WTC11 (cell line): ENCODE results near the gene RFK. TPM values are rescaled to one million over a fixed set of nuclear protein-coding genes. Genes with fewer than 3 reads are reported as not detected.

Experiments used
- ATAC-seq: fragments of 200-7000 bp; cut with Tn5 transposase; 2 replicates; pipeline ENCODE4 v1.10.0; 2021; ENCODE audit warnings: mild to moderate bottlenecking, moderate library complexity
- CTCF ChIA-PET: fragments of 300-600 bp; sonication (Branson Sonifier 250); formaldehyde crosslinking; loops from one replicate; lab custom pipeline; 2021; ENCODE audit warnings: antibody characterized with exemption; lab: Charles Lee
- POLR2A ChIA-PET: fragments of 350-600 bp; sonication (Branson Sonifier 250); formaldehyde crosslinking; loops from one replicate; lab custom pipeline; 2021; ENCODE audit warnings: antibody characterized with exemption; lab: Charles Lee
- DNase-seq: peaks from one replicate; pipeline ENCODE4 v3.0.0; 2021; ENCODE audit warnings: low spot score
- H3K27ac Mint-ChIP-seq: 2 replicates; pipeline ENCODE4 v1.8.0; 2021; ENCODE audit warnings: mixed read lengths
- H3K27me3 Mint-ChIP-seq: 2 replicates; pipeline ENCODE4 v1.8.0; 2021; ENCODE audit warnings: low read depth, mild to moderate bottlenecking, moderate library complexity, mixed read lengths
- H3K36me3 Mint-ChIP-seq: 2 replicates; pipeline ENCODE4 v1.8.0; 2021; ENCODE audit warnings: mixed read lengths
- H3K4me1 Mint-ChIP-seq: 2 replicates; pipeline ENCODE4 v1.8.0; 2022; ENCODE audit warnings: mixed read lengths
- H3K4me3 Mint-ChIP-seq: 2 replicates; pipeline ENCODE4 v1.8.0; 2021; ENCODE audit warnings: mild to moderate bottlenecking, moderate library complexity, mixed read lengths
- H3K9me3 Mint-ChIP-seq: 2 replicates; pipeline ENCODE4 v1.8.0; 2021; ENCODE audit warnings: mixed read lengths
- AR ChIP-seq: fragments of 250-450 bp; sonication (Bioruptor Pico); IDR thresholded peaks from 2 replicates; pipeline ENCODE4 v1.9.0; 2021; ENCODE audit warnings: mild to moderate bottlenecking
- ATF3 ChIP-seq: sonication (generic); formaldehyde crosslinking; conservative IDR thresholded peaks from 2 replicates; pipeline ENCODE4 v1.8.1; 2022; ENCODE audit warnings: mild to moderate bottlenecking, missing genetic modification reagents
- ELF4 ChIP-seq: sonication (generic); formaldehyde crosslinking; IDR thresholded peaks from 2 replicates; pipeline ENCODE4 v1.8.1; 2022; ENCODE audit warnings: low read depth, mild to moderate bottlenecking, moderate library complexity, missing genetic modification reagents
- FOXJ3 ChIP-seq: sonication (generic); formaldehyde crosslinking; IDR thresholded peaks from 2 replicates; pipeline ENCODE4 v1.9.0; 2021; ENCODE audit warnings: missing genetic modification reagents, mild to moderate bottlenecking, borderline replicate concordance
- FOXK1 ChIP-seq: sonication (generic); formaldehyde crosslinking; IDR thresholded peaks from 2 replicates; pipeline ENCODE4 v1.8.0; 2022; ENCODE audit warnings: mild to moderate bottlenecking, moderate library complexity, missing genetic modification reagents
- FOXP1 ChIP-seq: sonication (generic); formaldehyde crosslinking; IDR thresholded peaks from 2 replicates; pipeline ENCODE4 v1.8.0; 2022; ENCODE audit warnings: missing genetic modification reagents, mild to moderate bottlenecking, moderate library complexity, borderline replicate concordance
- FOXP4 ChIP-seq: sonication (generic); formaldehyde crosslinking; IDR thresholded peaks from 2 replicates; pipeline ENCODE4 v1.8.0; 2022; ENCODE audit warnings: mild to moderate bottlenecking, missing genetic modification reagents
- GABPB1 ChIP-seq: sonication (generic); formaldehyde crosslinking; IDR thresholded peaks from 2 replicates; pipeline ENCODE4 v1.8.1; 2023; ENCODE audit warnings: mild to moderate bottlenecking, missing genetic modification reagents
- NFATC4 ChIP-seq: fragments of 250-450 bp; sonication (Bioruptor Pico); IDR thresholded peaks from 2 replicates; pipeline ENCODE4 v1.9.0; 2021; ENCODE audit warnings: mild to moderate bottlenecking
- OVOL2 ChIP-seq: fragments of 250-450 bp; sonication (Bioruptor Pico); IDR thresholded peaks from 2 replicates; pipeline ENCODE4 v1.9.0; 2021; ENCODE audit warnings: mild to moderate bottlenecking, borderline replicate concordance
- PRDM15 ChIP-seq: sonication (generic); formaldehyde crosslinking; IDR thresholded peaks from 2 replicates; pipeline ENCODE4 v1.8.0; 2022; ENCODE audit warnings: missing genetic modification reagents
- SP1 ChIP-seq: sonication (generic); formaldehyde crosslinking; conservative IDR thresholded peaks from 2 replicates; pipeline ENCODE4 v1.8.1; 2022; ENCODE audit warnings: missing genetic modification reagents
- ZBTB43 ChIP-seq: sonication (generic); formaldehyde crosslinking; IDR thresholded peaks from 2 replicates; pipeline ENCODE4 v1.8.1; 2023; ENCODE audit warnings: mild to moderate bottlenecking, missing genetic modification reagents
- ZNF396 ChIP-seq: fragments of 250-450 bp; sonication (Bioruptor Pico); IDR thresholded peaks from 2 replicates; pipeline ENCODE4 v1.8.0; 2021; ENCODE audit warnings: mild to moderate bottlenecking, moderate library complexity, borderline replicate concordance
- ZNF423 ChIP-seq: fragments of 250-450 bp; sonication (Bioruptor Pico); IDR thresholded peaks from 2 replicates; pipeline ENCODE4 v2.1.2; 2022; ENCODE audit warnings: mild to moderate bottlenecking, moderate library complexity
- ZNF532 ChIP-seq: fragments of 250-450 bp; sonication (Bioruptor Pico); IDR thresholded peaks from 2 replicates; pipeline ENCODE4 v1.9.0; 2021; ENCODE audit warnings: mild to moderate bottlenecking, borderline replicate concordance
- total RNA-seq: library from RNA; stranded (reverse); gene quantifications from 3 replicates; pipeline ENCODE4 v1.2.3, GENCODE V29; 2021

Gene RFK
- total RNA-seq, 1 experiment from 2014 or later: 14.9 TPM

- H3K4me3 Mint-ChIP-seq: no peak overlapping the region
- TF ChIP-seq FOXP4: no peak
- no peak for TF ChIP-seq ZNF423 (CRISPR knock-in tag)
- TF ChIP-seq FOXK1: no peak
- no peak for TF ChIP-seq ZNF396
- no peak for TF ChIP-seq ELF4 (CRISPR knock-in tag)
- TF ChIP-seq OVOL2 (CRISPR knock-in tag): no peak
- no peak for TF ChIP-seq SP1 (CRISPR knock-in tag)
- TF ChIP-seq ZNF532 (CRISPR knock-in tag): no peak
- TF ChIP-seq PRDM15 (CRISPR knock-in tag): no peak
- TF ChIP-seq ZBTB43: no peak
- TF ChIP-seq NFATC4 (CRISPR knock-in tag): no peak
- no peak for TF ChIP-seq GABPB1 (CRISPR knock-in tag)
- TF ChIP-seq FOXP1: no peak
- no peak for TF ChIP-seq ATF3
- no peak for TF ChIP-seq AR (CRISPR knock-in tag)
- TF ChIP-seq FOXJ3: no peak
- H3K27ac Mint-ChIP-seq: no peak overlapping the region
- ATAC-seq (no peak), DNase-seq (no peak)
- CTCF ChIA-PET: interaction anchor here (0.6 kb wide), 1 partner anchor 1400 kb away, joined by 3 read pairs; no protein-coding TSS in a partner anchor
- no peaks in the 10 kb centered on the region for H3K27me3 Mint-ChIP-seq
- H3K36me3 Mint-ChIP-seq: no peaks in the 10 kb centered on the region; the same call in 1 of the 2 replicates
- peaks cover 7% of the 10 kb centered on the region; the same call in 1 of the 2 replicates for H3K9me3 Mint-ChIP-seq
- no peaks in the 10 kb centered on the region for H3K4me1 Mint-ChIP-seq
- POLR2A ChIA-PET: no interaction called here
Observed at GRCh38 chr9:76352026-76352620, 42.1 kb downstream of the RFK start.
